HepG2 (cell line): ENCODE data around the gene TOMM40L. TPM values are rescaled to one million over a fixed set of nuclear protein-coding genes. Genes with fewer than 3 reads are reported as not detected.

Experiments used
- ATAC-seq: fragments of 200-7000 bp; cut with Tn5 transposase; 3 replicates; pipeline ENCODE4 v1.9.1; 2020; ENCODE audit warnings: mild to moderate bottlenecking, moderate library complexity
- BruUV-seq: library from RNA; stranded (reverse); fragments of 400-500 nt; replicated peaks from 2 replicates; lab custom pipeline; 2021; lab: Mats Ljungman, UMichigan
- CTCF ChIA-PET: fragments of 300-600 bp; formaldehyde crosslinking; extraction: SDS; loops from one replicate; lab custom pipeline; 2021; ENCODE audit warnings: low total read pairs, inconsistent platforms, low intra/inter-chr PET ratio; lab: Yijun Ruan, JAX
- POLR2A ChIA-PET: fragments of 350-600 bp; sonication (Branson Sonifier 250); formaldehyde crosslinking; loops from one replicate; lab custom pipeline; 2020; ENCODE audit warnings: antibody characterized with exemption, inconsistent platforms; lab: Yijun Ruan, JAX
- DNase-seq: peaks from one replicate; pipeline ENCODE4 v3.0.0-alpha.2; 2015; ENCODE audit warnings: low spot score
- FAIRE-seq: peaks from 3 replicates; lab custom pipeline; 2011; peaks lifted over from hg19 to GRCh38; lab: Jason Lieb, UNC
- H2AFZ ChIP-seq: one replicate; pipeline ENCODE4 v1.6.1; 2011; ENCODE audit warnings: low read length, inconsistent platforms
- H3K27ac ChIP-seq: fragments of 300-600 bp; 3 replicates; pipeline ENCODE4 v1.8.0; 2011; ENCODE audit warnings: mixed run types, mild to moderate bottlenecking, mixed read lengths, low read length, inconsistent platforms; ENCODE audit not compliant: insufficient read depth; ENCODE audit errors: extremely low read length
- H3K27me3 ChIP-seq, 2 experiments: fragments of 200-600 bp in 1 of 2; 2 replicates in 1 of 2; 3 replicates in 1 of 2; pipeline versions ENCODE4 v1.6.0 to v1.8.0; 2011; ENCODE audit warnings: low read length in 2 of 2, mild to moderate bottlenecking in 2 of 2, moderate library complexity in 2 of 2, inconsistent platforms in 1 of 2; ENCODE audit not compliant: insufficient read depth in 2 of 2, control insufficient read depth in 1 of 2
- H3K36me3 ChIP-seq, 2 experiments: fragments of 200-600 bp in 1 of 2; replicated peaks in 1 of 2; 2 replicates in 1 of 2; 3 replicates in 1 of 2; pipeline versions ENCODE4 v1.5.1 to v1.8.0; 2011; ENCODE audit warnings: low read length in 2 of 2, inconsistent platforms in 1 of 2; ENCODE audit not compliant: insufficient read depth in 2 of 2, control insufficient read depth in 1 of 2
- H3K4me1 ChIP-seq: 2 replicates; pipeline ENCODE4 v1.5.1; 2012; ENCODE audit warnings: low read length, inconsistent platforms; ENCODE audit not compliant: insufficient read depth
- H3K4me2 ChIP-seq: 2 replicates; pipeline ENCODE4 v1.6.0; 2011; ENCODE audit warnings: low read depth, low read length, inconsistent platforms
- H3K4me3 ChIP-seq, 3 experiments: fragments of 200-600 bp in 1 of 3; sonication (generic), shearing (Covaris generic) in 1 of 3; replicated peaks in 1 of 3; 2 replicates each; pipeline ENCODE4 v1.5.1; 2011 to 2016; ENCODE audit warnings: low read length in 3 of 3, inconsistent platforms in 2 of 3, low read depth in 2 of 3, mild to moderate bottlenecking in 2 of 3, control low read depth in 1 of 3, mixed read lengths in 1 of 3; ENCODE audit not compliant: insufficient read depth in 1 of 3
- H3K79me2 ChIP-seq: one replicate; pipeline ENCODE4 v1.6.1; 2011; ENCODE audit warnings: low read length, inconsistent platforms; ENCODE audit not compliant: insufficient read depth
- H3K9ac ChIP-seq: 2 replicates; pipeline ENCODE4 v1.6.0; 2011; ENCODE audit warnings: mild to moderate bottlenecking, low read depth, low read length, inconsistent platforms; ENCODE audit not compliant: insufficient read depth
- H3K9me3 ChIP-seq: 2 replicates; pipeline ENCODE4 v1.5.1; 2012; ENCODE audit warnings: mild to moderate bottlenecking, low read length
- H4K20me1 ChIP-seq: 2 replicates; pipeline ENCODE4 v1.6.0; 2011; ENCODE audit warnings: inconsistent platforms, mild to moderate bottlenecking, low read length, moderate library complexity; ENCODE audit not compliant: insufficient read depth
- ATM ChIP-seq: fragments of 450-650 bp; IDR thresholded peaks from 2 replicates; pipeline ENCODE4 v1.7.1; 2017; ENCODE audit warnings: mild to moderate bottlenecking, borderline replicate concordance
- ATRX ChIP-seq: sonication (generic); formaldehyde crosslinking; IDR thresholded peaks from 2 replicates; pipeline ENCODE4 v1.4.0; 2020; ENCODE audit warnings: missing genetic modification reagents, borderline replicate concordance
- KAT8 ChIP-seq: IDR thresholded peaks from 2 replicates; pipeline ENCODE4 v1.6.1; 2016; ENCODE audit warnings: missing genetic modification reagents, missing compliant biosample characterization
- KDM5A ChIP-seq: fragments of 200-600 bp; sonication (generic); IDR thresholded peaks from 2 replicates; pipeline ENCODE4 v1.7.0; 2018; ENCODE audit warnings: antibody characterized with exemption, mild to moderate bottlenecking, low read length, borderline replicate concordance
- MAFK ChIP-seq, 2 experiments: IDR thresholded peaks in 1 of 2; conservative IDR thresholded peaks in 1 of 2; 2 replicates each; pipeline ENCODE4 v1.6.1; 2011; ENCODE audit warnings: improper control_type of control experiment in 2 of 2, low read length in 2 of 2
- PAWR ChIP-seq: sonication (generic); formaldehyde crosslinking; IDR thresholded peaks from 2 replicates; pipeline ENCODE4 v1.4.0; 2020; ENCODE audit warnings: missing genetic modification reagents, mild to moderate bottlenecking, borderline replicate concordance
- PHF20 ChIP-seq: sonication (generic); formaldehyde crosslinking; IDR thresholded peaks from 2 replicates; pipeline ENCODE4 v1.5.0; 2020; ENCODE audit warnings: mild to moderate bottlenecking, missing genetic modification reagents
- SAP130 ChIP-seq: IDR thresholded peaks from 2 replicates; pipeline ENCODE4 v1.6.1; 2016; ENCODE audit warnings: low read depth
- SIX1 ChIP-seq: sonication (generic); formaldehyde crosslinking; IDR thresholded peaks from 2 replicates; pipeline ENCODE4 v1.4.0; 2020; ENCODE audit warnings: missing genetic modification reagents, borderline replicate concordance
- THAP11 ChIP-seq: IDR thresholded peaks from 2 replicates; pipeline ENCODE4 v1.6.1; 2016; ENCODE audit warnings: missing biosample characterization, missing genetic modification reagents
- TP53 ChIP-seq: sonication (generic); formaldehyde crosslinking; conservative IDR thresholded peaks from 2 replicates; pipeline ENCODE4 v1.4.0; 2020; ENCODE audit warnings: missing genetic modification reagents
- ZBTB21 ChIP-seq: sonication (generic); formaldehyde crosslinking; IDR thresholded peaks from 2 replicates; pipeline ENCODE4 v1.4.0; 2020; ENCODE audit warnings: missing genetic modification reagents
- ZNF761 ChIP-seq: sonication (generic); formaldehyde crosslinking; conservative IDR thresholded peaks from 2 replicates; pipeline ENCODE4 v1.4.0; 2020; ENCODE audit warnings: mild to moderate bottlenecking, missing genetic modification reagents
- ZNF788 ChIP-seq: sonication (generic); formaldehyde crosslinking; IDR thresholded peaks from 2 replicates; pipeline ENCODE4 v1.5.0; 2020; ENCODE audit warnings: mild to moderate bottlenecking, missing genetic modification reagents, borderline replicate concordance
- WGBS: methylation state at CpG from one replicate; pipeline ENCODE4 v1.1.6; 2017; ENCODE audit warnings: low lambda C conversion rate; 5-methylcytosine and 5-hydroxymethylcytosine counted together
- in situ Hi-C: cut with HindIII; loops from 2 replicates; pipeline ENCODE4 v1.10.0; 2017; ENCODE audit warnings: low pct_unique_long_range_greater_than_20kb; ENCODE audit not compliant: extremely low pct_ligation_motif_present
- intact Hi-C: fragments of 100-400 bp; cut with micrococcal nuclease; formaldehyde crosslinking; loops from one replicate; pipeline ENCODE4 v1.10.0; 2022; ENCODE audit not compliant: unreplicated experiment
- polyA plus RNA-seq, 8 experiments: library from polyadenylated mRNA; depleted of rRNA in 3 of 8; stranded (reverse) in 7 of 8; unstranded in 1 of 8; fragments of >200 nt; fragmentation: Illumina TruSeq in 4 of 8; extraction: Trizol in 4 of 8; gene quantifications; 2 replicates each; pipeline versions ENCODE4 v1.2.1 to v1.2.3, GENCODE V29; 2011 to 2016; ENCODE audit warnings: low read depth in 4 of 8, missing spikeins in 1 of 8, mixed read lengths in 1 of 8; ENCODE audit not compliant: insufficient read depth in 1 of 8
- total RNA-seq, 5 experiments: library from RNA; depleted of rRNA; stranded (reverse); fragments of >200 nt; fragmentation: Illumina TruSeq; extraction: Trizol; gene quantifications; 2 replicates each; pipeline ENCODE4 v1.2.3, GENCODE V29; 2016; ENCODE audit warnings: low read depth in 1 of 5
- TF ChIP-seq, protein P1 (sequence below): sonication (generic); formaldehyde crosslinking; IDR thresholded peaks from 2 replicates; pipeline ENCODE4 v1.4.0; 2020; ENCODE audit warnings: missing genetic modification reagents, borderline replicate concordance
- TF ChIP-seq, protein P2 (sequence below): IDR thresholded peaks from 2 replicates; pipeline ENCODE4 v1.6.1; 2016; ENCODE audit warnings: control low read depth
- TF ChIP-seq, protein P3 (sequence below): sonication (generic); formaldehyde crosslinking; IDR thresholded peaks from 2 replicates; pipeline ENCODE4 v1.5.0; 2020; ENCODE audit warnings: missing genetic modification reagents
- TF ChIP-seq, protein P4 (sequence below): fragments of 450-650 bp; IDR thresholded peaks from 2 replicates; pipeline ENCODE4 v1.6.1; 2016

TOMM40L gene
- total and polyA plus RNA-seq, 2 of the 13 experiments (the other 11 are each of a cell fraction or from before 2014, with no cell fraction given) = 14.1 to 26.2 TPM

DNA sequence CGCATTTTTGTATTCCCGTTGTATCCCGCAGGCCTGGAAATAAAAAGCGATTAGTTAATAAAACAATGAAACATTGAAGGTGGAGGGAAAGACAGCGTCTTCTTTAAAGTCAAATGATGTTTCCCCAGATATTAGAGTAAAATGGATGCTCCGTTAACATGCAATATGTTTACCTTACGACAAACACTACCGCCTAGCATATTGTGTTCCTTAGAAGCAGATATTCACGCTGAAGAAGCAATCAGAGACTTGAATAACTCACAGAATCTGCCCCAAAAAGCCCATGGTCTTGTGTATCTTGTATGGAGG is 48.0 kb upstream of the TOMM40L start:
- peaks cover 4 to 20% of the 10 kb centered on the region in 2 experiments for H3K36me3 ChIP-seq
- no peaks in the 10 kb centered on the region; a peak in 1 of 5 replicates for H3K27me3 ChIP-seq
- H3K27ac ChIP-seq = peak overlapping the region; percentile 79
- ChIA-PET POLR2A (interaction anchor here (0.6 to 2.1 kb wide), 4 partner anchors 12 to 136 kb away, joined by 3 to 27 read pairs (median 4); partner anchors contain the start of genes NDUFS2, PPOX, SDHC and USF1), CTCF (interaction anchor here (1.5 kb wide), 1 partner anchor 11 kb away, joined by 4 read pairs; the partner anchor contains the start of gene PPOX)
- under 1% methylated on average over 9 of the region's 9 CpGs for WGBS
- H3K9me3 ChIP-seq = no peaks in the 10 kb centered on the region
- H3K4me1 ChIP-seq = peaks cover 19% of the 10 kb centered on the region
- peak; percentile 9 for ATAC-seq
- no peak for DNase-seq
- peak overlapping the region; percentile 83 to 92 (median 83) for H3K4me3 ChIP-seq
- peak overlapping the region; percentile 97 for H3K4me2 ChIP-seq
- BruUV-seq = no TSS peak
- H4K20me1 ChIP-seq = no peaks in the 10 kb centered on the region
- intact Hi-C loops = no loop called here
- H3K79me2 ChIP-seq = peaks cover 10% of the 10 kb centered on the region
- H2AFZ ChIP-seq = peak overlapping the region; percentile 94
- FAIRE-seq = no peak
- H3K9ac ChIP-seq = peak overlapping the region; percentile 84
- in situ Hi-C loops = no loop called here
- TF ChIP-seq, protein P1, sequence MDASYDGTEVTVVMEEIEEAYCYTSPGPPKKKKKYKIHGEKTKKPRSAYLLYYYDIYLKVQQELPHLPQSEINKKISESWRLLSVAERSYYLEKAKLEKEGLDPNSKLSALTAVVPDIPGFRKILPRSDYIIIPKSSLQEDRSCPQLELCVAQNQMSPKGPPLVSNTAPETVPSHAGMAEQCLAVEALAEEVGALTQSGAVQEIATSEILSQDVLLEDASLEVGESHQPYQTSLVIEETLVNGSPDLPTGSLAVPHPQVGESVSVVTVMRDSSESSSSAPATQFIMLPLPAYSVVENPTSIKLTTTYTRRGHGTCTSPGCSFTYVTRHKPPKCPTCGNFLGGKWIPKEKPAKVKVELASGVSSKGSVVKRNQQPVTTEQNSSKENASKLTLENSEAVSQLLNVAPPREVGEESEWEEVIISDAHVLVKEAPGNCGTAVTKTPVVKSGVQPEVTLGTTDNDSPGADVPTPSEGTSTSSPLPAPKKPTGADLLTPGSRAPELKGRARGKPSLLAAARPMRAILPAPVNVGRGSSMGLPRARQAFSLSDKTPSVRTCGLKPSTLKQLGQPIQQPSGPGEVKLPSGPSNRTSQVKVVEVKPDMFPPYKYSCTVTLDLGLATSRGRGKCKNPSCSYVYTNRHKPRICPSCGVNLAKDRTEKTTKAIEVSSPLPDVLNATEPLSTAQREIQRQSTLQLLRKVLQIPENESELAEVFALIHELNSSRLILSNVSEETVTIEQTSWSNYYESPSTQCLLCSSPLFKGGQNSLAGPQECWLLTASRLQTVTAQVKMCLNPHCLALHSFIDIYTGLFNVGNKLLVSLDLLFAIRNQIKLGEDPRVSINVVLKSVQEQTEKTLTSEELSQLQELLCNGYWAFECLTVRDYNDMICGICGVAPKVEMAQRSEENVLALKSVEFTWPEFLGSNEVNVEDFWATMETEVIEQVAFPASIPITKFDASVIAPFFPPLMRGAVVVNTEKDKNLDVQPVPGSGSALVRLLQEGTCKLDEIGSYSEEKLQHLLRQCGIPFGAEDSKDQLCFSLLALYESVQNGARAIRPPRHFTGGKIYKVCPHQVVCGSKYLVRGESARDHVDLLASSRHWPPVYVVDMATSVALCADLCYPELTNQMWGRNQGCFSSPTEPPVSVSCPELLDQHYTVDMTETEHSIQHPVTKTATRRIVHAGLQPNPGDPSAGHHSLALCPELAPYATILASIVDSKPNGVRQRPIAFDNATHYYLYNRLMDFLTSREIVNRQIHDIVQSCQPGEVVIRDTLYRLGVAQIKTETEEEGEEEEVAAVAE (CRISPR knock-in tag) = no peak
- TF ChIP-seq, protein P2, sequence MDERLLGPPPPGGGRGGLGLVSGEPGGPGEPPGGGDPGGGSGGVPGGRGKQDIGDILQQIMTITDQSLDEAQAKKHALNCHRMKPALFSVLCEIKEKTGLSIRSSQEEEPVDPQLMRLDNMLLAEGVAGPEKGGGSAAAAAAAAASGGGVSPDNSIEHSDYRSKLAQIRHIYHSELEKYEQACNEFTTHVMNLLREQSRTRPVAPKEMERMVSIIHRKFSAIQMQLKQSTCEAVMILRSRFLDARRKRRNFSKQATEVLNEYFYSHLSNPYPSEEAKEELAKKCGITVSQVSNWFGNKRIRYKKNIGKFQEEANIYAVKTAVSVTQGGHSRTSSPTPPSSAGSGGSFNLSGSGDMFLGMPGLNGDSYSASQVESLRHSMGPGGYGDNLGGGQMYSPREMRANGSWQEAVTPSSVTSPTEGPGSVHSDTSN (CRISPR knock-in tag) = no peak
- TF ChIP-seq ATRX (no peak), THAP11 (no peak), ZBTB21 (CRISPR knock-in tag) (no peak), ZNF788 (CRISPR knock-in tag) (no peak), PHF20 (CRISPR knock-in tag) (no peak), KDM5A (peak; percentile 53; the same call in 1 of the 2 replicates), PAWR (CRISPR knock-in tag) (peak; percentile 16; the same call in 1 of the 2 replicates), SIX1 (CRISPR knock-in tag) (no peak), TP53 (CRISPR knock-in tag) (no peak), ATM (no peak), MAFK (conservative IDR thresholded peaks at IDR 0.05 in 1 of 2, IDR thresholded peaks at IDR 0.05 in 1 of 2; ENCODE audit: low read length in 2 of 2) (no peak), SAP130 (CRISPR knock-in tag) (no peak), ZNF761 (0 out of 2 replicates have a peak, but pooled peaks have one; percentile 0), KAT8 (CRISPR knock-in tag) (no peak)
- TF ChIP-seq, protein P3, sequence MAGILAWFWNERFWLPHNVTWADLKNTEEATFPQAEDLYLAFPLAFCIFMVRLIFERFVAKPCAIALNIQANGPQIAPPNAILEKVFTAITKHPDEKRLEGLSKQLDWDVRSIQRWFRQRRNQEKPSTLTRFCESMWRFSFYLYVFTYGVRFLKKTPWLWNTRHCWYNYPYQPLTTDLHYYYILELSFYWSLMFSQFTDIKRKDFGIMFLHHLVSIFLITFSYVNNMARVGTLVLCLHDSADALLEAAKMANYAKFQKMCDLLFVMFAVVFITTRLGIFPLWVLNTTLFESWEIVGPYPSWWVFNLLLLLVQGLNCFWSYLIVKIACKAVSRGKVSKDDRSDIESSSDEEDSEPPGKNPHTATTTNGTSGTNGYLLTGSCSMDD (CRISPR knock-in tag) = no peak
- TF ChIP-seq, protein P4, sequence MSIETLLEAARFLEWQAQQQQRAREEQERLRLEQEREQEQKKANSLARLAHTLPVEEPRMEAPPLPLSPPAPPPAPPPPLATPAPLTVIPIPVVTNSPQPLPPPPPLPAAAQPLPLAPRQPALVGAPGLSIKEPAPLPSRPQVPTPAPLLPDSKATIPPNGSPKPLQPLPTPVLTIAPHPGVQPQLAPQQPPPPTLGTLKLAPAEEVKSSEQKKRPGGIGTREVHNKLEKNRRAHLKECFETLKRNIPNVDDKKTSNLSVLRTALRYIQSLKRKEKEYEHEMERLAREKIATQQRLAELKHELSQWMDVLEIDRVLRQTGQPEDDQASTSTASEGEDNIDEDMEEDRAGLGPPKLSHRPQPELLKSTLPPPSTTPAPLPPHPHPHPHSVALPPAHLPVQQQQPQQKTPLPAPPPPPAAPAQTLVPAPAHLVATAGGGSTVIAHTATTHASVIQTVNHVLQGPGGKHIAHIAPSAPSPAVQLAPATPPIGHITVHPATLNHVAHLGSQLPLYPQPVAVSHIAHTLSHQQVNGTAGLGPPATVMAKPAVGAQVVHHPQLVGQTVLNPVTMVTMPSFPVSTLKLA = no peak
